ENCODE results near the gene TMEM50A.
"Not testable (repeated sequence)": the region's sequence is repeated elsewhere in the genome, so short reads cannot be mapped to it uniquely, and the experiment has no call there.

Gene TMEM50A

DNA sequence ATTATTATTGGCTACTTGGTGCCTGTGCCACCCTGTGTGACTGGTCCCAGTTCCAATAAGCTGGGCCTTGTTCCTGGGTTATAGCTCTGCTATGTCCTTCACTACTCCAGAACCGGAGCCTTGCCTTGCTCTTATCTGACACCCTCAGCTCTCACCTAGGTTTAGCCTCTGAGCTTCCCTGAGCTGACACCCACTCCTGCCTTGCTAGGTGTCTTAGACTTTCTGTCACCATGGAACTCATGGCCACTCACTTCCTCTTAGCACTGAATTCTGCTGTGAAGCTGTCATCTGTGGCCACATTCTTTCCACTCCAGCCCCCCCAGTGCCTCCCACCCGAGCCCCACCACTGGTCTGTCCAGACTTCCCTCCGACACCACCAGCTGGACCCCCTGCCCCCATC is 51.6 kb downstream of the TMEM50A start:
- not testable (repeated sequence) for DNase-seq

DNA sequence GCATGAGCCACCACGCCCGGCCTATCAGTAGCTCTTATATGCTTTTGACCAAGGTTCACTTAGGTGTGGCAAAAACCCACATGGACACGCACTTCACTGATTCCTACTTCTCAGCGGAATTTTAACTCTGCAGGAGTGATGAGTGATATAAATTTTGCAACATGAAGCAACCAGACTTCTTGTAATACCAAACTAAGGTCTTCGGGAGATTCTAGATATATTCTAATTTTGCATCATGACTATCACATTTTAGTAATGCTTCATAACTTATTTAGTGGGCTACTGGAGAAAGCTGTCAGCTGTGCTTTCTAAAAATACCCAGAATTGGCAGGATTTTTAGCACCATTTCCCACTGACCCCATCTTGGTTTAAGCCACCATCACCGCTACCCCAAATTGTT is 54.7 kb downstream of the TMEM50A start:
- DNase-seq = no peak

DNA sequence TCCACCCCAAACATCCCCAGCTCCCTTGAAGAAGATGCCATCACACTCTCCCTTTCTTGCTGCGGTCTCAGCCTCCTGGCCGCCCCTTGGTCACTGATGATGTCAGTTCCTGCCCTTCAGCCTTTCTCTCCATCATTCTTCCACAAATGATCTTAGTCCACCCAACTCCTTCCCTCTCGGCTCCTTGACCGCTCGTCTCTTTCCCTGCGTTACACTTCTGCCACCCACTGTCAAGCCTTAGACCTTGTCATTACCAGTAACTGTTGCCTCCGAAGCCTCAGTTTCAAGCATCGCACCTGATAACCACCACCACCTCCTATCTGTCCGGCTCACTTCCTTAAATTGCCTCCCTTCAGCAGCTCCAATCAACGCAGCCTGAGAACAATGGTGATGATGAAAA is 59.4 kb downstream of the TMEM50A start:
- not testable (repeated sequence) for DNase-seq

DNA sequence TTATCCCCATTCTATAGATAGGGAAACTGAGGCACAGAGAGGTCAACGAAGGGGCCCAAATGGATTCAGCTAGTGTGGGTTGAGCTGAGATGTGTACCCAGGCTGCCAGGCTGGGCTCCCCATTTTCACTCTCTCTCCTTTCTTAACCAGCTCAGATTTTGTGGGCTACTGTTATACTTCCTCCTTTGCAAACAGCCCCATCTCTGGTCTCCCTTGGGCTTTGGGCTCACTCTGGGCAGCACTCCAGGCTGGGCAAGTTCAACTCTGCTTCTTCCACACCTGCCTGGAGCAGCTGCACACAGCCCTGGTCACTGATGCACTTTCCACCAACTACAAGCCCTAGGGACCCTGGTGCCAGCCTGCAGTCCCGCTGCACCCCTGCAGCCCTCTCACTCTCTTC is 59.9 kb downstream of the TMEM50A start:
- DNase-seq = not testable (repeated sequence)

DNA sequence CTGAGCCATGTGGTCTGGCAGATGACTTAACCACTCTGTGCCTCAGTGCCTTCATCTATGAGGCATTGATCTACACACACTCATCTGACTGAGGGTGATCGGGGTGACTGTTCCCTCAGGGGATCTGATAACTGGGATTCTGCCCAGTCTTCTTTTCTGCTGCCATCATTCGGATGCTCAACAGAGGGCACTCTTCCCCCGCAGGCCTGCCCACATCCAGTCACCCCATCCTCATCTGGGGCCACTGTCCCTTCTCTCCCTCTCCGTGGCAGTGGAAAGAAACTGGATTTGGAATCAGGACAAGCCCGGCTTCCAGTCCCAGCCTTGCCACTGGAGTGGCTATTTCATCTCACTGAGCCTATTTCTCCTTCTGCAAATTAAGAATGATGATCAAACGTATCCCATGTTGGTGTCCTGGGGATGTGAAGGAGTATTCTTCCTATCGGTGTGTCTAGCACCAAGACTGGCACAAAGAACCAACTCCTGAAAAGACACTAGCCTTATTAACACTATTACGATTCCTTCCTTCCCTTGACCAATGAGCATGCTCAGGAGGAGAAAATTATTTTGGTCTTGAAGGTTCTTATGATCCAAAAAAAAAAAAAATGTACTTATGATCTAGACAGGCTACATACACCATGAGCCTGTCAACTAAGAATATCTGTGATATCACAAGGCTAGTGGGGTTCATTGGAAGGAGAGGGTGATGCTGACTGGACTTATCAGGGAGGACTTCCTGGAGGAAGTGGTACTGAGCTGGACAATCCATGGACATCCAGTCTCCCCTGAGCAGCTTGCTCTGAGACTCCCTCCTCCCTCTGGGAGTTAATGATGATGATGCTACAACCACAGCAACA is 65.0 kb downstream of the TMEM50A start:
- DNase-seq = peak; percentile 9 to 17

DNA sequence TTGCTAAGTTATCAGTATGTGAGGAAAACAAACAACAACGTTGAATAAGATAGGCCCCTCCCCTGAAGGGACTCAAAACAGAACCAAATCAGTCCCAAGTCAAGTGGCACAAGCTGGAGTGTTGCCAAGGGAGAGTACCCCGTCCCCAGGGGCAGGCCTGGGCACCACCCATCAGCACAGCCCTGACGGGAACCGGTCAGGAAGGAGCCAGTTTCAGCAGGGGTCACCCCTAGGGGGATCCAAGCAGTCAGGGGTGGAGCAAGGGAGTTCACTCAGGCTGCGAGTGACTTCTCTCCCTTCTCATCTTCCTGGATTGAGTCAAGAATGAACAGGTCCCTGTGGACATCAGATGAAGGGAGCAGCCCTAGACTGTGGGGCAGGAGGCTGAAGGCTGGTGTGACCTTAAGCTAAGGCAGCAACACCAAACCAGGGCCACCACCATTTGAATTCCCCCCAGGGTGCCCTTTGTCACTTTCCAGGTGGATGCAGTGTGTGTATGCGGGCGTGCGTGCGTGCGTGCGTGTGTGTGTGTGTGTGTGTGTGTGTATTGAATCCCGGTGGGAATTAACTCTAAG is 67.7 kb downstream of the TMEM50A start:
- not testable (repeated sequence) for DNase-seq

DNA sequence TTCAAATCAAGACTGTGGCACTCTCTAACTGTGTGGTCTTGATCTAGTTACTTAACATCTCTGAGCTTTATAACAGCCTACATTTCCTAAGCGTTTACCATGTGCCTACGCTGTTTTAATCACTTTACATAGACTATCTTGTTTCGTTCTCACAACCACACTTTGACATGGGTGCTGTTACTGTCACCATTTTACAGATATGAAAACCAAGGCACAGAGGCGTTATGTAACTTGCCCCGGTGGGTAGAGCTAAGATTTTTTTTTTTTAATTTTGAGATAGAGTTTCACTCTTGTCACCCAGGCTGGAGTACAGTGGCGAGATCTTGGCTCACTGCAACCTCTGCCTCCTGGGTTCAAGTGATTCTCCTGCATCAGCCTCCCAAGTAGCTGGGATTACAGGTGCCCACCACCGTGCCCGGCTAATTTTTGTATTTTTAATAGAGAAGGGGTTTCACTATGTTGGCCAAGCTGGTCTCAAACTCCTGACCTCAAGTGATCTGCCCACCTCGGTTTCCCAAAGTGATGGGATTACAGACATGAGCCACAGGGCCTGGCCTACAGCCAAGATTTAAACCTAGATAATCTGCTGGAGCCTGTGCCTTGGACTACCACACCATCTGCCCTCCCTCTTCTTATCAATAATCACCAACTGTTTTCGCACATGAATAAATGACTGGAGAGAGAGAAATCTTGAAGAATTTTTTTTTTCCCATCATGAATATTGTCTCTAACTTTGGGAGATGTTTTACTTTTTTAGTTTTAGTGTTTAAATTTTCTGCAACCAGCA is 71.7 kb downstream of the TMEM50A start:
- DNase-seq = not testable (repeated sequence)

All from CD4-positive, alpha-beta T cell treated with Interleukin-1 beta for 1 hour (primary cell).